ENCODE measurements around the gene DOK7. TPM values are rescaled to one million over a fixed set of nuclear protein-coding genes. Genes with fewer than 3 reads are reported as not detected.

The DOK7 gene
- total RNA-seq, 1 donor from 2014 or later: 112 TPM

- DNase-seq (ENCODE audit: low read depth): peak; percentile 86
Measured at GRCh38 chr4:3486541-3487540, 23.7 kb downstream of the DOK7 start.

GRCh38 chr4:3487861-3488260 lies 24.8 kb downstream of the DOK7 start:
- no peak for DNase-seq (ENCODE audit: low read depth)

- no peak for DNase-seq (ENCODE audit: low read depth)
Measured at GRCh38 chr4:3488820-3489219, 25.7 kb downstream of the DOK7 start.

- DNase-seq (ENCODE audit: low read depth): peak; percentile 45
Measured at GRCh38 chr4:3489451-3489962, 26.4 kb downstream of the DOK7 start.

- peak; percentile 91 for DNase-seq (ENCODE audit: low read depth)
Measured at GRCh38 chr4:3491681-3492405, 28.7 kb downstream of the DOK7 start.

GRCh38 chr4:3492741-3493719 lies 29.9 kb downstream of the DOK7 start:
- DNase-seq (ENCODE audit: low read depth): peak; percentile 97

GRCh38 chr4:3493720-3494461 lies 30.8 kb downstream of the DOK7 start:
- peak; percentile 32 for DNase-seq (ENCODE audit: low read depth)

- peak; percentile 61 for DNase-seq (ENCODE audit: low read depth)
Measured at GRCh38 chr4:3494462-3494871, 31.4 kb downstream of the DOK7 start.

GRCh38 chr4:3495204-3495975 lies 32.3 kb downstream of the DOK7 start:
- DNase-seq (ENCODE audit: low read depth): no peak

GRCh38 chr4:3496021-3496420 lies 32.9 kb downstream of the DOK7 start:
- DNase-seq (ENCODE audit: low read depth): no peak

GRCh38 chr4:3497095-3497494 lies 34.0 kb downstream of the DOK7 start:
- no peak for DNase-seq (ENCODE audit: low read depth)

GRCh38 chr4:3497523-3498389 lies 34.6 kb downstream of the DOK7 start:
- DNase-seq (ENCODE audit: low read depth): no peak

GRCh38 chr4:3498407-3498806 lies 35.3 kb downstream of the DOK7 start:
- DNase-seq (ENCODE audit: low read depth): no peak

GRCh38 chr4:3498901-3499510 lies 35.9 kb downstream of the DOK7 start:
- DNase-seq (ENCODE audit: low read depth): no peak

GRCh38 chr4:3499710-3500109 lies 36.6 kb downstream of the DOK7 start:
- no peak for DNase-seq (ENCODE audit: low read depth)

- DNase-seq (ENCODE audit: low read depth): no peak
Measured at GRCh38 chr4:3500111-3500510, 37.0 kb downstream of the DOK7 start.

- no peak for DNase-seq (ENCODE audit: low read depth)
Measured at GRCh38 chr4:3500634-3501101, 37.6 kb downstream of the DOK7 start.

Measured in myocyte (in vitro differentiated cells).